Natural killer cell treated with Interleukin-12 subunit alpha and Interleukin-12 subunit beta and Interleukin-15 and Interleukin-18, amount 100 ng/mL, for 72 hours (primary cell): Measurements from ENCODE around the gene BMPR1B. TPM values are rescaled to one million over a fixed set of nuclear protein-coding genes. Genes with fewer than 3 reads are reported as not detected.

Experiments used
- ATAC-seq, 2 donors: fragments of 150-1000 bp; cut with Tn5 transposase in 1 of 2; sonication (Bioruptor Pico), chemical (Tn5 transposase) in 1 of 2; 2 replicates each; pipeline ENCODE4 v1.10.0; 2021
- DNase-seq: peaks from one replicate; pipeline ENCODE4 v3.0.0; 2022; ENCODE audit warnings: low spot score
- H3K27ac Mint-ChIP-seq, 2 donors: 1 replicate in 1 of 2; 2 replicates in 1 of 2; pipeline ENCODE4 v1.8.0; 2022; ENCODE audit warnings: mixed read lengths in 2 of 2, mild to moderate bottlenecking in 1 of 2, moderate library complexity in 1 of 2
- H3K27me3 Mint-ChIP-seq, 2 donors: 1 replicate in 1 of 2; 2 replicates in 1 of 2; pipeline ENCODE4 v1.8.0; 2022; ENCODE audit warnings: mixed read lengths in 2 of 2
- H3K36me3 Mint-ChIP-seq: one replicate; pipeline ENCODE4 v1.8.0; 2022; ENCODE audit warnings: mixed read lengths
- H3K4me1 Mint-ChIP-seq, 2 donors: 1 replicate in 1 of 2; 2 replicates in 1 of 2; pipeline ENCODE4 v1.8.0; 2022; ENCODE audit warnings: low read depth in 2 of 2, mixed read lengths in 2 of 2, mild to moderate bottlenecking in 1 of 2
- H3K4me3 Mint-ChIP-seq: one replicate; pipeline ENCODE4 v1.8.0; 2022; ENCODE audit warnings: mixed read lengths
- H3K9me3 Mint-ChIP-seq: 2 replicates; pipeline ENCODE4 v1.8.0; 2022; ENCODE audit warnings: mixed read lengths
- total RNA-seq, 2 donors: library from RNA; stranded (reverse); gene quantifications; one replicate each; pipeline ENCODE4 v1.2.3, GENCODE V29; 2022

The BMPR1B gene
- total RNA-seq, 2 donors from 2014 or later = not detected

DNA sequence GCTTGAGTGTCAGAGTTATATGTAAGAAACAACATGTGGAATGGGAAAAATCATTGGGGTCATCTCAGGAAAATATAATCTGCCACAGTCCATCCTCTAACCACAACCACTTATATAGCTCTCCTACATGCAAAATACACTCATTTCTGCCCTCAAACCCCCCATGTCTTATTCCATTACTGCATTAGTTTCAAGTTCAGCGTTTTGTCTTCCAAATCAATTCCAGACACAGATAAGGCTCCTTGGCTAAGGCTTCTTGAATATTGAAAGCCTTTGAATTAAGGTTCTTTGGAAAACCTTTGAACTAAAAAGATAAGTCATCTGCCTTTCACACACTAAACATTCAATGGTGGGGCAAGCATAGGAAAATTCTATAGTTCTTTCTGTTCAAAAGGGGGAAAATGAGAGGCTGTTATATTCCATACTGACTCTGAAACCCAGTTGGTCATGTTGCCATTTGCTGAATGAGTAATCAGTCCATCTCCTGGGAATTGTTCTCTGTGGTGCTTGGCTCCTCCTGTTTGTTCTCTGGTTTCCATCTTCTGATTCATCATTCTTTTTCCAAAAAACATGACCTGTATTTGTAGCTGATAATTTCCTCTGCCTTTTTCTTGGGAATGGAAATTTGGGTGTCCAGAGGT, 218.7 kb downstream of the BMPR1B start:
- H3K27ac Mint-ChIP-seq = no peak overlapping the region
- no peaks in the 10 kb centered on the region for H3K36me3 Mint-ChIP-seq
- no peak overlapping the region for H3K4me3 Mint-ChIP-seq
- peaks cover 0 to 2% of the 10 kb centered on the region in 2 donors for H3K27me3 Mint-ChIP-seq
- H3K4me1 Mint-ChIP-seq = no peaks in the 10 kb centered on the region
- peaks cover 4% of the 10 kb centered on the region for H3K9me3 Mint-ChIP-seq
- no peak for ATAC-seq
- DNase-seq = no peak

GRCh38 chr4:94978904-94979303, 221.1 kb downstream of the BMPR1B start:
- DNase-seq (no peak), ATAC-seq (no peak)
- no peaks in the 10 kb centered on the region for H3K36me3 Mint-ChIP-seq
- no peaks in the 10 kb centered on the region for H3K4me1 Mint-ChIP-seq
- no peak overlapping the region for H3K27ac Mint-ChIP-seq
- H3K27me3 Mint-ChIP-seq = peaks cover 0 to 2% of the 10 kb centered on the region in 2 donors
- peaks cover 4% of the 10 kb centered on the region for H3K9me3 Mint-ChIP-seq
- H3K4me3 Mint-ChIP-seq = no peak overlapping the region

GRCh38 chr4:94979621-94980020, 221.9 kb downstream of the BMPR1B start:
- Mint-ChIP-seq H3K36me3 (no peaks in the 10 kb centered on the region), H3K27me3 (peaks cover 0 to 2% of the 10 kb centered on the region in 2 donors), H3K4me1 (no peaks in the 10 kb centered on the region)

GRCh38 chr4:94995684-94996394, 238.1 kb downstream of the BMPR1B start:
- ATAC-seq (peak in 1 of 2 donors; percentile 59), DNase-seq (no peak)
- Mint-ChIP-seq H3K27ac (no peak overlapping the region), H3K4me1 (peaks cover 9 to 13% of the 10 kb centered on the region in 2 donors), H3K4me3 (peak overlapping the region; percentile 36), H3K9me3 (no peaks in the 10 kb centered on the region), H3K27me3 (no peaks in the 10 kb centered on the region), H3K36me3 (no peaks in the 10 kb centered on the region)

More at GRCh38 chr4:94979621-94980020, 221.9 kb downstream of the BMPR1B start:
- DNase-seq (no peak), ATAC-seq (no peak)
- H3K9me3 Mint-ChIP-seq = peaks cover 4% of the 10 kb centered on the region
- no peak overlapping the region for H3K27ac Mint-ChIP-seq
- no peak overlapping the region for H3K4me3 Mint-ChIP-seq

GRCh38 chr4:95000076-95000648, 242.4 kb downstream of the BMPR1B start:
- H3K4me3 Mint-ChIP-seq = no peak overlapping the region
- ATAC-seq = no peak
- H3K36me3 Mint-ChIP-seq = no peaks in the 10 kb centered on the region
- H3K27ac Mint-ChIP-seq = no peak overlapping the region
- no peaks in the 10 kb centered on the region for H3K9me3 Mint-ChIP-seq
- DNase-seq = no peak
- peaks cover 9 to 13% of the 10 kb centered on the region in 2 donors for H3K4me1 Mint-ChIP-seq
- peaks cover 0 to 2% of the 10 kb centered on the region in 2 donors for H3K27me3 Mint-ChIP-seq

DNA sequence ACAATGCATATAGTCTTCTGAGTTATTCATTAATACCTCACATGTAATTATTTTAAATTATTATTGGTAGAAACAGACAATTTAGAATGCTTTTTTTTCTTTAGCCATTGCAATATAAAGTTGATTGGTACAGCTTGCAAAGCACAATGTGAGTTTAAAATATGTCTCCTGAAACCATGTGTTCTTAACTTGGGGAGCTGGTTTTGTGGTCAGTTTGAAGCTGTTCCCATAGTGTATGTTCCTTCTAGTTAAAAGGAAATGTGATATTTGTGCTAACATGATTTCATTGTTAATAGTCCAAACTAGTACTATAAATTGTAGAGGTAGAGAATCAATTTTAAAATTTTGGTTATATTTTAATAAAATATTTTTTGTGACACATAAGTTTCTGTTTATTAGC, 247.2 kb downstream of the BMPR1B start:
- Mint-ChIP-seq H3K4me1 (no peaks in the 10 kb centered on the region), H3K27ac (no peak overlapping the region), H3K9me3 (peaks cover 5% of the 10 kb centered on the region), H3K36me3 (no peaks in the 10 kb centered on the region), H3K27me3 (peaks cover 0 to 6% of the 10 kb centered on the region in 2 donors), H3K4me3 (no peak overlapping the region)
- ATAC-seq (no peak), DNase-seq (no peak)

DNA sequence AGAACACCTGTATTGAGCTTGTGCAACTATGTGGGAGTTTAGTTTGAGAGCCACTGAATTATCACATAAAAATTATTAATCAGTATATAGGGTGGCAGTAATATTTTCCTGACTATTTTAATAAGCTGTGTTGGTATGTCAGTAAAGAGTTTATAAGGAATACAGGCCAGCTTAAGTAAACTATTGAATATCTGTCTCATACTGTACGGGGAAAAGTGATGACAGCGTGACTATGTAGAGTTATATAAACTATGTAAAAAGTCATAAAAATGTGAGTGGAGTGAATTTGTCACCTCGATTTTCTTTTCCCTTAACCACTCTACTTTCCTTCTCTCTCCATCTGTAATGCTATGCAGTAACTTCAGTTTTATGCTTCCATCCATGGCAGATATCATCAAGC, 250.2 kb downstream of the BMPR1B start:
- H3K9me3 Mint-ChIP-seq = peaks cover 5% of the 10 kb centered on the region
- no peaks in the 10 kb centered on the region for H3K36me3 Mint-ChIP-seq
- no peaks in the 10 kb centered on the region for H3K4me1 Mint-ChIP-seq
- no peak overlapping the region for H3K4me3 Mint-ChIP-seq
- no peak for ATAC-seq
- H3K27ac Mint-ChIP-seq = no peak overlapping the region
- H3K27me3 Mint-ChIP-seq = peaks cover 0 to 6% of the 10 kb centered on the region in 2 donors
- DNase-seq = no peak

- ATAC-seq = no peak
- no peak overlapping the region for H3K4me3 Mint-ChIP-seq
- H3K9me3 Mint-ChIP-seq = no peaks in the 10 kb centered on the region
- no peak for DNase-seq
- no peaks in the 10 kb centered on the region for H3K36me3 Mint-ChIP-seq
- H3K27me3 Mint-ChIP-seq = no peaks in the 10 kb centered on the region
- H3K4me1 Mint-ChIP-seq = no peaks in the 10 kb centered on the region
- no peak overlapping the region for H3K27ac Mint-ChIP-seq
These were observed 255.5 kb downstream of the BMPR1B start for GRCh38 chr4:95013236-95013635.

- H3K27ac Mint-ChIP-seq = no peak overlapping the region
These were observed 256.3 kb downstream of the BMPR1B start for GRCh38 chr4:95014068-95014467.

DNA sequence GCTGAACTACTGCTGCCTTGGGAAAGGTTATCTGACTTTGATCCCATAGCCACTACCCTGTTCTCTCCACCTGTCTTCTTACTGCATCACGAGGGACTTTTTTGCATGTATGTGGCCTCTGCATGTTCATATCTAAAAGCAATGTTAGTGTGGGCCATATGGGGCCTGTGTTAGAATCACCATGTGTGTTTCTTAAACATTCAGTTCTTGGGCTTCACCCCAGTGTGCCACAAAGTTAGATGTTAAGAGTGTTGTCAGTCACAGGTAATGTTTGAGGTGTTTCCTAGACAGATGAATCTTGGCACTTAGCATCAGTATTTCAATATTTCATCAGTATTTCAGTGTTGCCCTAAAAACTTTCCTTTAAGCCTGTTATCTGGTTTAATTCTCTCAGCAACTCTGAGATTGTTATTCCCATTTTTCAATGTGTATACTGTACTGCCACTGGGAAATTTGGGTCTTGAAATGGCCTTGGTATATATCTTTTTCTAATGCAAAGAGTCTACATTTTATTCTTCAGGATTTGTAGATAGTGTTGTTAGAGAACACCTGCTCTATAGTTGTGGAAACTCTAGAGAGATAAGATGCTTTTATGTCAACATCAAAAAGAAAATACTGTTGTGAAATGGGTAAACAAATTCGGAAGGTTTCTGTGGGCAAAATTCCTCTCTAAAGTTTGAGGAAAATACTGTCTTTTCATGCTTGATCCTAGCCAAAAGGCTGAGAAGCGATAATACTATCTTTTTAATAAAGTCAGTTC, 259.7 kb downstream of the BMPR1B start:
- H3K4me1 Mint-ChIP-seq = no peaks in the 10 kb centered on the region
- H3K4me3 Mint-ChIP-seq = no peak overlapping the region
- H3K27ac Mint-ChIP-seq = no peak overlapping the region
- no peak for DNase-seq
- no peaks in the 10 kb centered on the region for H3K9me3 Mint-ChIP-seq
- no peak for ATAC-seq
- H3K36me3 Mint-ChIP-seq = no peaks in the 10 kb centered on the region
- no peaks in the 10 kb centered on the region for H3K27me3 Mint-ChIP-seq

More at GRCh38 chr4:95014068-95014467, 256.3 kb downstream of the BMPR1B start:
- H3K27me3 Mint-ChIP-seq = no peaks in the 10 kb centered on the region
- DNase-seq (no peak), ATAC-seq (no peak)
- no peaks in the 10 kb centered on the region for H3K9me3 Mint-ChIP-seq
- no peaks in the 10 kb centered on the region for H3K4me1 Mint-ChIP-seq
- no peak overlapping the region for H3K4me3 Mint-ChIP-seq
- no peaks in the 10 kb centered on the region for H3K36me3 Mint-ChIP-seq

DNA sequence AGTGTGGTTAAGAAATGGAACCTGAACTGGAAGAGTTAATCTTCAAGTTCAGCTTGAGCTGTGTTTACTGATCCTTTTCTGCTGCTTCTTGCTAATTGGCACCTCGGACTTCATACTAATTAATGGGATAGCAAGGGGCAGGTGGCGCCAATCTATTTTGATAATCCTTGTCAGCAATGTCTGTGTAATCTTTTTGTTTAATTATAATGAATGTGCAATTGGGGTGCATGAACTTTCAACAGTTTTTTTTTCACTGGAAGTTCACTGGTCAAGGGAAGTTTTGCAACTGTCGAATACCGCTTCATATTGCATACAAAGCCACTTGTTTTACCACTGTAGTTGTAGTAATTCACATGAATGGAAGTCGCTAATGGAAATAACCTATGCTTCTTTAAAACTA, 261.0 kb downstream of the BMPR1B start:
- no peak overlapping the region for H3K27ac Mint-ChIP-seq
- H3K4me1 Mint-ChIP-seq = no peaks in the 10 kb centered on the region

GRCh38 chr4:95020521-95020920, 262.8 kb downstream of the BMPR1B start:
- Mint-ChIP-seq H3K27ac (no peak overlapping the region), H3K4me3 (no peak overlapping the region), H3K36me3 (no peaks in the 10 kb centered on the region), H3K4me1 (peaks cover 0 to 6% of the 10 kb centered on the region in 2 donors), H3K27me3 (no peaks in the 10 kb centered on the region), H3K9me3 (no peaks in the 10 kb centered on the region)
- no peak for DNase-seq
- ATAC-seq = no peak

More for the DNA sequence above, 261.0 kb downstream of the BMPR1B start:
- Mint-ChIP-seq H3K9me3 (no peaks in the 10 kb centered on the region), H3K36me3 (no peaks in the 10 kb centered on the region), H3K4me3 (no peak overlapping the region), H3K27me3 (no peaks in the 10 kb centered on the region)
- no peak for ATAC-seq
- no peak for DNase-seq

DNA sequence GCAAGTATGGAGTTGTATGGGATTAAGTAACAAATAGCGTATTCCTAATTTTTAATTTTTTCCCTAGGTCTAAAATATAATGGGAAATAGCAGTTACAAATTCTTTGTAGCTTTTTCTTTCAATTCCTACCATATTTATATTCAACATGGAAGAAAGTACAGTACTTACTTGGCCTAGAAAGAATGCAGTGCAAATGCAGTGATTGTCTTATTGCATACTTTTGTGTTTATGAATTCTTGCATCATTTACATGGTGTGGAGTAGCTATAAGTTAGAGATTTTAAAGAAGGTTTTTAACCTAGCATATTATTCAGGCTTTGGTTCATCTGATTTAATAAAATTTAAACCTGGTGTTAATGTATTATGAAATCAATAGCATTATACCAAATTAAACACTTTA, 263.3 kb downstream of the BMPR1B start:
- H3K27me3 Mint-ChIP-seq = no peaks in the 10 kb centered on the region
- no peak for ATAC-seq
- no peak overlapping the region for H3K27ac Mint-ChIP-seq
- no peak for DNase-seq
- H3K9me3 Mint-ChIP-seq = no peaks in the 10 kb centered on the region
- H3K36me3 Mint-ChIP-seq = no peaks in the 10 kb centered on the region
- H3K4me3 Mint-ChIP-seq = no peak overlapping the region
- H3K4me1 Mint-ChIP-seq = peaks cover 0 to 6% of the 10 kb centered on the region in 2 donors

DNA sequence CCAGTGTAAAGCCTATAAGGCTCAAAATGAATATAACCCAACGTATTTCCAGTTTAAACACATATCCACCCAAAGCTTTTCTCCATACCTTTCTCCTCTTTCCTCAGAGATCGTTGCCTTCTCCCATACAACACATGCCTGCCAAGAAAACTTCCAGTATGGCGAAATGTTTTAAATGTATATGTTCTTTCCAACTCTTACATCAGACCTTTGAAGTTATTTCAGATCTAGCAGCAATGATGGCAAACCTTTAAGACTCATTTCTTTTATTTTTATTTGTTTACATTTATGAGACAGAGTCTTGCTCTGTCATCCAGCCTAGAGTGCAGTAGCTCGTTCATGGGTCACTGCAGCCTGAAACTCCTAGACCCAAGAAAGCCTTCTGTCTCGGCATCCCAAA, 265.4 kb downstream of the BMPR1B start:
- DNase-seq (no peak), ATAC-seq (no peak)
- H3K4me1 Mint-ChIP-seq = peaks cover 0 to 6% of the 10 kb centered on the region in 2 donors
- no peaks in the 10 kb centered on the region for H3K9me3 Mint-ChIP-seq
- H3K27me3 Mint-ChIP-seq = no peaks in the 10 kb centered on the region
- no peaks in the 10 kb centered on the region for H3K36me3 Mint-ChIP-seq
- H3K4me3 Mint-ChIP-seq = no peak overlapping the region
- H3K27ac Mint-ChIP-seq = no peak overlapping the region
